Astrocyte (in vitro differentiated cells and primary cell): ENCODE measurements around the gene CCDC157. TPM values are rescaled to one million over a fixed set of nuclear protein-coding genes. Genes with fewer than 3 reads are reported as not detected.

Experiments used
- DNase-seq: peaks from one replicate; pipeline ENCODE4 v3.0.0-alpha.2; 2010; ENCODE audit warnings: low read depth
- FAIRE-seq: peaks from 2 replicates; lab custom pipeline; 2011; peaks lifted over from hg19 to GRCh38; lab: Jason Lieb, UNC
- H2AFZ ChIP-seq: 2 replicates; pipeline ENCODE4 v1.6.0; 2012; ENCODE audit warnings: low read depth, low read length, inconsistent platforms
- H3K27ac ChIP-seq: 2 replicates; pipeline ENCODE4 v1.5.1; 2011; ENCODE audit warnings: low read depth, low read length, inconsistent platforms
- H3K27me3 ChIP-seq: 2 replicates; pipeline ENCODE4 v1.6.0; 2011; ENCODE audit warnings: low read length, inconsistent platforms; ENCODE audit not compliant: insufficient read depth
- H3K36me3 ChIP-seq: 2 replicates; pipeline ENCODE4 v1.5.1; 2011; ENCODE audit warnings: low read length, inconsistent platforms; ENCODE audit not compliant: insufficient read depth
- H3K4me1 ChIP-seq: 2 replicates; pipeline ENCODE4 v1.5.1; 2011; ENCODE audit warnings: low read length, inconsistent platforms; ENCODE audit not compliant: insufficient read depth
- H3K4me2 ChIP-seq: 2 replicates; pipeline ENCODE4 v1.6.0; 2012; ENCODE audit warnings: low read length, inconsistent platforms
- H3K4me3 ChIP-seq: 2 replicates; pipeline ENCODE4 v1.5.1; 2011; ENCODE audit warnings: low read depth, mild to moderate bottlenecking, low read length, inconsistent platforms; ENCODE audit not compliant: insufficient read depth
- H3K79me2 ChIP-seq: 2 replicates; pipeline ENCODE4 v1.6.0; 2012; ENCODE audit warnings: mild to moderate bottlenecking, low read length, inconsistent platforms; ENCODE audit not compliant: insufficient read depth
- H3K9ac ChIP-seq: 2 replicates; pipeline ENCODE4 v1.6.0; 2012; ENCODE audit warnings: mild to moderate bottlenecking, low read length, inconsistent platforms
- H3K9me3 ChIP-seq: 2 replicates; pipeline ENCODE4 v1.5.1; 2012; ENCODE audit warnings: low read depth, mild to moderate bottlenecking, low read length, inconsistent platforms; ENCODE audit not compliant: insufficient read depth
- H4K20me1 ChIP-seq: 2 replicates; pipeline ENCODE4 v1.6.0; 2012; ENCODE audit warnings: low read length, inconsistent platforms; ENCODE audit not compliant: insufficient read depth
- H3K27ac Mint-ChIP-seq: one replicate; pipeline ENCODE4 v1.8.0; 2021; ENCODE audit warnings: mild to moderate bottlenecking, mixed read lengths; ENCODE audit not compliant: unreplicated experiment
- H3K27me3 Mint-ChIP-seq: one replicate; pipeline ENCODE4 v1.8.0; 2021; ENCODE audit warnings: low read depth, mixed read lengths; ENCODE audit not compliant: unreplicated experiment
- H3K36me3 Mint-ChIP-seq: one replicate; pipeline ENCODE4 v1.8.0; 2021; ENCODE audit warnings: low read depth, mixed read lengths; ENCODE audit not compliant: unreplicated experiment
- H3K4me1 Mint-ChIP-seq: one replicate; pipeline ENCODE4 v1.8.0; 2021; ENCODE audit warnings: low read depth, mixed read lengths; ENCODE audit not compliant: unreplicated experiment
- H3K4me3 Mint-ChIP-seq: one replicate; pipeline ENCODE4 v1.8.0; 2021; ENCODE audit warnings: mild to moderate bottlenecking, moderate library complexity, mixed read lengths; ENCODE audit not compliant: unreplicated experiment
- H3K9me3 Mint-ChIP-seq: one replicate; pipeline ENCODE4 v1.8.0; 2021; ENCODE audit warnings: mild to moderate bottlenecking, mixed read lengths; ENCODE audit not compliant: unreplicated experiment
- EZH2 ChIP-seq: IDR thresholded peaks from 2 replicates; pipeline ENCODE4 v1.6.1; 2012; ENCODE audit warnings: mild to moderate bottlenecking, low read length, inconsistent platforms; ENCODE audit not compliant: insufficient read depth
- total RNA-seq: library from RNA; stranded (reverse); gene quantifications from 2 replicates; pipeline ENCODE4 v1.2.1, GENCODE V29; 2021
- TF ChIP-seq, protein P1 (sequence below): IDR thresholded peaks from 2 replicates; pipeline ENCODE4 v1.5.1; 2011; ENCODE audit warnings: low read depth, mild to moderate bottlenecking, inconsistent platforms, low read length, moderate library complexity; ENCODE audit not compliant: insufficient read depth

CCDC157 gene
- total RNA-seq, 1 donor from 2014 or later: 2.9 TPM

DNA sequence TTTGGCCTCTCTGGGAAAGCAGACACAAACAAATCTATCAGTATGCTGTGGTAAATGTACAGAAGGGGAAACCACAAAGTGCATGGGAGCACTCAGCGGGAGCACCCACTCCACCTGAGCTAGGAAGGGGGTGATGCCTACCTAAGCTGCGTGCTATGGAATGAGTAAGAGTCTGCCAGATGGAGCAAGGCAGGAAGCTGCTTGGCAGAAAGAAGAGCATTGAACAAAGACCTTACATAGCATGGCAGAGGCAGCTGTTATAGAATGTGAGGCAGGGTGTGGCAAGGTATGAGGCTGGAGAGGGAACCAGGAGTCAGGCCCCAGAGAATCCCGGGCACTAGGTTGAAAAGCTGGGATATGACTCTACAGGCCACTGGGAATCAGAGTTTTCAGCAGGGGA is 55.0 kb downstream of the CCDC157 start:
- DNase-seq: no peak
- H3K4me1 ChIP-seq: peaks cover 13% of the 10 kb centered on the region
- Mint-ChIP-seq H3K4me1 (peaks cover 14% of the 10 kb centered on the region), H3K27me3 (no peaks in the 10 kb centered on the region), H3K9me3 (no peaks in the 10 kb centered on the region), H3K27ac (no peak overlapping the region), H3K36me3 (peaks cover 26% of the 10 kb centered on the region), H3K4me3 (peak overlapping the region; percentile 22)
- H3K79me2 ChIP-seq: peaks cover 15% of the 10 kb centered on the region
- TF ChIP-seq, protein P1, sequence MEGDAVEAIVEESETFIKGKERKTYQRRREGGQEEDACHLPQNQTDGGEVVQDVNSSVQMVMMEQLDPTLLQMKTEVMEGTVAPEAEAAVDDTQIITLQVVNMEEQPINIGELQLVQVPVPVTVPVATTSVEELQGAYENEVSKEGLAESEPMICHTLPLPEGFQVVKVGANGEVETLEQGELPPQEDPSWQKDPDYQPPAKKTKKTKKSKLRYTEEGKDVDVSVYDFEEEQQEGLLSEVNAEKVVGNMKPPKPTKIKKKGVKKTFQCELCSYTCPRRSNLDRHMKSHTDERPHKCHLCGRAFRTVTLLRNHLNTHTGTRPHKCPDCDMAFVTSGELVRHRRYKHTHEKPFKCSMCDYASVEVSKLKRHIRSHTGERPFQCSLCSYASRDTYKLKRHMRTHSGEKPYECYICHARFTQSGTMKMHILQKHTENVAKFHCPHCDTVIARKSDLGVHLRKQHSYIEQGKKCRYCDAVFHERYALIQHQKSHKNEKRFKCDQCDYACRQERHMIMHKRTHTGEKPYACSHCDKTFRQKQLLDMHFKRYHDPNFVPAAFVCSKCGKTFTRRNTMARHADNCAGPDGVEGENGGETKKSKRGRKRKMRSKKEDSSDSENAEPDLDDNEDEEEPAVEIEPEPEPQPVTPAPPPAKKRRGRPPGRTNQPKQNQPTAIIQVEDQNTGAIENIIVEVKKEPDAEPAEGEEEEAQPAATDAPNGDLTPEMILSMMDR: no peak
- TF ChIP-seq EZH2: no peak
- H3K27ac ChIP-seq: no peak overlapping the region
- no peak for FAIRE-seq
- no peak overlapping the region for H3K9ac ChIP-seq
- no peak overlapping the region for H3K4me2 ChIP-seq
- no peaks in the 10 kb centered on the region for H3K9me3 ChIP-seq
- no peak overlapping the region for H2AFZ ChIP-seq
- H3K27me3 ChIP-seq: no peaks in the 10 kb centered on the region
- no peaks in the 10 kb centered on the region for H4K20me1 ChIP-seq
- H3K4me3 ChIP-seq: no peak overlapping the region
- peaks cover 67% of the 10 kb centered on the region for H3K36me3 ChIP-seq

DNA sequence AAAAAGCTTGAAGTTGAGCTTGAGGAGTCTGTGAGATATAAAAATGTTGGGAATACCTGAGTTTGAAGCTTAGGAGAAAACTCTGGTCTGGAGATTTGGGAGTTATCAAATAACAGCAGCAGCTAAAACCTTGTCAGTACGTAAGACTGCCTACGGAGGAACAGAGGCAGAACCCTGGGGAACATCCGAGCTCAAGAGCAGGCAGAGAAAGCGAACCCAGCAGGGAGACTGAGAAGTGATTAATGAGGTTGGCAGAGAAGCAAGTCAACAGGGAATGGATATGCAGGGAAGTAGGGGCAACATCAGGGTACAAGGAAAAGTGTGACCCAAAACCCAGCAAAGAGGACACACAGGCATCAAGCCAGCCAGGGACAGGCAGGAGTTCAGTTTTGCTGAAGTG is 56.2 kb downstream of the CCDC157 start:
- Histone ChIP-seq H3K9me3 (no peaks in the 10 kb centered on the region), H3K4me2 (no peak overlapping the region), H3K4me3 (no peak overlapping the region), H3K9ac (no peak overlapping the region), H3K27me3 (no peaks in the 10 kb centered on the region), H4K20me1 (no peaks in the 10 kb centered on the region), H3K4me1 (peaks cover 13% of the 10 kb centered on the region), H2AFZ (no peak overlapping the region), H3K27ac (no peak overlapping the region), H3K36me3 (peaks cover 65% of the 10 kb centered on the region), H3K79me2 (peaks cover 10% of the 10 kb centered on the region)
- TF ChIP-seq, protein P1: no peak
- TF ChIP-seq EZH2: no peak
- no peak for DNase-seq
- Mint-ChIP-seq H3K27ac (no peak overlapping the region), H3K4me3 (no peak overlapping the region), H3K27me3 (no peaks in the 10 kb centered on the region), H3K4me1 (peaks cover 14% of the 10 kb centered on the region), H3K9me3 (no peaks in the 10 kb centered on the region), H3K36me3 (peaks cover 25% of the 10 kb centered on the region)
- no peak for FAIRE-seq

DNA sequence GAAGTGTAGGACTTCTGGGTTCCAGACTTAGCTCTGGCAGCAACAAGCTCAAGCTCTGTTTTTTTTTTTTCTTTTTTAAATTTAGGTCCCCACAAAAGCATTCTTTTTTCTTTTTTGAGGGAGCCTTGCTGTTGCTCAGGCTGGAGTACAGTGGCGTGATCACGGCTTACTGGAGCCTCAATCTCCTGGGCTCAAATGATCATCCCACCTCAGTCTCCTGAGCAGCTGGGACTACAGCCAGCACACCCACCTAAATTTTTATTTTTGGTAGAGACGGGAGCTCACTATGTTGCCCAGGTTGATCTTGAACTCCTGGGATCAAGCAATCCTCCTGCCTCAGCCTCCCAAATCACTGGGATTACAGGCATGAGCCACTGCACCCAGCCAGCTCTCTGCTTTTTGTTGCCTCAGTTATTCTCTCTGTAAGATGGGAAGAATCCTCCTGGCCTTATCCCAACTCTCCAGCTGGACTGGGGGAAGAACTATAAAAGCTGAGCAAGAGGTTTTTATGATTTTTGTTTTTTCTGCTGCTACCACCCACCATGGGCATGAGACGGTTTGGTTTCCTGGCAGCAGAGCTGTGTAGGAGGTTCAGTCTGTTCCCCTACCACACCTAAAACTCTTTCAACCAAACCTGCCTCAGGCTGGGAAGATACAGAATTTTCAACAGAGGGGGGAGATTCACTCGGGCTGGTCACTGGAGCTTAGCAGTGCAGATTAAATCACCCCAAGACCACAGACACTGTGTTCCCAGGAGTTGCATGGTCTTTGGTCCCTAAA is 57.1 kb downstream of the CCDC157 start:
- peaks cover 63% of the 10 kb centered on the region for H3K36me3 ChIP-seq
- H3K4me3 Mint-ChIP-seq: no peak overlapping the region
- H4K20me1 ChIP-seq: no peaks in the 10 kb centered on the region
- DNase-seq: no peak
- no peak overlapping the region for H3K27ac Mint-ChIP-seq
- no peaks in the 10 kb centered on the region for H3K9me3 ChIP-seq
- FAIRE-seq: no peak
- H2AFZ ChIP-seq: no peak overlapping the region
- no peak overlapping the region for H3K9ac ChIP-seq
- H3K27me3 Mint-ChIP-seq: no peaks in the 10 kb centered on the region
- peaks cover 4% of the 10 kb centered on the region for H3K4me1 ChIP-seq
- H3K4me2 ChIP-seq: no peak overlapping the region
- H3K27me3 ChIP-seq: no peaks in the 10 kb centered on the region
- H3K27ac ChIP-seq: no peak overlapping the region
- H3K4me3 ChIP-seq: no peak overlapping the region
- H3K79me2 ChIP-seq: peaks cover 10% of the 10 kb centered on the region
- H3K9me3 Mint-ChIP-seq: no peaks in the 10 kb centered on the region
- peaks cover 7% of the 10 kb centered on the region for H3K4me1 Mint-ChIP-seq
- H3K36me3 Mint-ChIP-seq: peaks cover 28% of the 10 kb centered on the region
- TF ChIP-seq, protein P1: no peak
- no peak for TF ChIP-seq EZH2
